SW 1271 (cell line): ENCODE measurements around the gene IMPG2.
"Not testable (repeated sequence)": the region's sequence is repeated elsewhere in the genome, so short reads cannot be mapped to it uniquely, and the experiment has no call there.

ENCODE experiments used
- DNase-seq, 2 experiments: peaks; one replicate each; lab custom pipeline; 2025; lab: John Stamatoyannopoulos, UW

Gene IMPG2

DNA sequence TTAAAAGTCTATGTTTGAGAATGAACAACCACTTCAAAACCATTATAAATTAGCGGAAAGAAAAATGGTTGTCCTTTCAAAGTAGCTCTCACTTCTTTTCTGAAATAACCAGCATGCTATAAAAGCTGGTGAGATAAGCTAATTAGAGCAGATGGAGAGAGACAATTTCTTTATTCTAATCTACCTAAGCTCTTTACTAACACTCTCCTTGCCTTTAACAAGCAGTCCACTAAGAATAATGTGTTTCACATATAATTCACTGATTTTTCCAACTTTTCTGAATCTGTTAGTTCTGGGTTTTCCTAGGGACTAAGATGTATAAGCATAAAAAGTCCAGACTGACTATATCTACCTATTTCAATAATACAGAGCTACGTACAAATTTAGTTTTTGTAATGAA is at the start of gene IMPG2:
Gene IMPG2, minus strand, starts transcription at position 101 of the 400 bp plus-strand sequence. CDS start 203 bp downstream, outside the sequence.
- no peak for DNase-seq

DNA sequence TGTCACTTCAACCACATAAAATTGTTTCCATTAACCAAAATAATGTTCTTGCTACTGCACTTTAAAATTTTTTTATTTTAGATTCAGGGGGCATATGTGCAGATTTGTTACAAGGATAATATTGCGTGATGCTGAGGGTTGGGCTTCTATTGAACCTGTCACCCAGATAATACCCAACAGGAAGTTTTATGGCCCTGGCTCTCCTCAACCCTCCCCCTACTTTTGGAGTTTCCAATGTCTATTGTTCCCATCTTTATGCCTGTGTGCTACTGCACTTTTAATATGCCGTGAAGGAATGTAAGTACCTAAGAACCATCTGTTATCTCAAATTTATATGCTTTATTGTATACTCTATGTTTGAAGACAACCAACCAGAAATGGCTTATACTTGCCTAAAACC is 42.0 kb upstream of the IMPG2 start:
- no peak for DNase-seq

DNA sequence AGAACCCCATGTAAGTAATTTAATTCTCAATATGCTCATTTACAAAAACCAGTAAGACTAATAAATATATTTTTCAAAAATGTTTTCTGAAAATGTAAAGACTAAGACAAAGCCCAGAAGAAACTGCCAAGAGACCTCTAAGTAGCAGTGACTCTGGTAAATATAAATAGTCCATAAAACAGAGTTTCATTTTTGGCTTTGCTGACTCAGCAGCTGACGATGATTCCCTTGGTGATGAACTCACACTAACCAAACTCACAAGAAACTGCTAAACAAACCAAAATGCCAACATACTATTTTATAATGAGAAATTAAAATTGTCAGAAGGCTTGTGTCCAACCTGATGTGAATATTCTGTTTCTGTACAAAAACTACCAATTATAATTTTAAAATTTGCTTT is 31.5 kb upstream of the IMPG2 start:
- no peak for DNase-seq

DNA sequence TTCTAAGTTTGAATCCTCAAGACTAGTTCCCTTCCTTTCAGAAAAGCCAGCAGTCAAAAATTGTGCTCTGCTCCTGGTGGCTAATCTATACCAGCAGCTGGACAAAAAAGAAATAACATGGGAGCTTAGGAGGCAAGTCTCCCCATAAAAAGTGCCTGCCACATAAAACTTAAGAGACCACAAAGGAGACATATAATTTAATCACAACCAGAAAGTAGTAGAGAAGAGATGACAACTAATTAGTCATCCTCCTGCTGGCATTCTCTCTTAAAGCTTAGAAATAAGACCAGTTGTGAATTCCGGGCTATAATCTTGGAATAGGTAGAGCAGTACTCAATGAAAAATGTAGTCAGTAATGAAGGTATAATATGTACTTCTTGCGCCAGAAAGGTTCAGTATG is 20.2 kb upstream of the IMPG2 start:
- no peak for DNase-seq

DNA sequence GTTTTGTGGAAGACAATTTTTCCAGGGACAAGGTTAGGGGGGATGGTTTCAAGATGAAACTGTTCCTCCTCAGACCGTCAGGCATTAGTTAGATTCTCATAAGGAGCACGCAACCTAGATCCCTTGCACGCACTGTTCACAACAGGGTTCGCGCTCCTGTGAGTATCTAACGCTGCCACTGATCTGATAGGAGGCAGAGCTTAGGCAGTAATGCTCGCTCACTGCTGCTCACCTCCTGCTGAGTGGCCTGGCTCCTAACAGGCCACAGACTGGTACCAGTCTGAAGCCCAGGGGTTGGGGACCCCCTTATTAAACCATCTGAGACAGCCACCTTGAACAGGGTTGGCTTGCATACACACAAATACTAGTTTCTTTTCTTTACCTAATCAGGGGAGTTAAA is 13.5 kb upstream of the IMPG2 start:
- DNase-seq = no peak

DNA sequence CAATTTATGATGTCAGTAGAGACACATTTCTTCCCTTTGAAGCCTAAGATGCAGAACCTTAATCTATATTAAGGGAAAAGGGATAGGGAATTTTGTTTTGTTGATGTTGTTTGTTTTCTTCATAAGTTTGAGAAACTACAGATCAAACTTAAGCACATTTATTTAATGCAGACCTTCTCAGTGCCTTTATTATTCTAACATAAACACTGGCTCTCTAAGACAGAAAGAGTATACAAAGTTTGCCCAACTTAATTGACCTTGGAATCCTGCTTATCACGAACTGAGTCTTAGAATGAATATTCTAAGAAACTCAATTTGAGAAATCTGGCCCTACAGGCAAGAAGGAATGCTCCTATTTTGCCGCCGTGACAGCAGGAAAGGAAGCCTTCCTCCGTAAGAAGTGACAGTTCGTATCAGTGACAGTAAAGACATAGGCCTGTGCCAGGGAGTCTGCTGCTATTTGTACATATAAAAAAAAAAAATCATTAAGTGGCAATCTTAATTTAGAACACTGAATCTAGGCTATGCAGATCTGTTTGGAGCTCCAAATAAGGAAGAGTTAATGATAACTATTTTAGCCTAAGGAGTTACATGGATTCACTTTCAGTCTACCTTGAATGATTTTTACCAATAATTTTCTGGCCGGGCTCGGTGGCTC is 8.8 kb upstream of the IMPG2 start:
- DNase-seq = no peak

DNA sequence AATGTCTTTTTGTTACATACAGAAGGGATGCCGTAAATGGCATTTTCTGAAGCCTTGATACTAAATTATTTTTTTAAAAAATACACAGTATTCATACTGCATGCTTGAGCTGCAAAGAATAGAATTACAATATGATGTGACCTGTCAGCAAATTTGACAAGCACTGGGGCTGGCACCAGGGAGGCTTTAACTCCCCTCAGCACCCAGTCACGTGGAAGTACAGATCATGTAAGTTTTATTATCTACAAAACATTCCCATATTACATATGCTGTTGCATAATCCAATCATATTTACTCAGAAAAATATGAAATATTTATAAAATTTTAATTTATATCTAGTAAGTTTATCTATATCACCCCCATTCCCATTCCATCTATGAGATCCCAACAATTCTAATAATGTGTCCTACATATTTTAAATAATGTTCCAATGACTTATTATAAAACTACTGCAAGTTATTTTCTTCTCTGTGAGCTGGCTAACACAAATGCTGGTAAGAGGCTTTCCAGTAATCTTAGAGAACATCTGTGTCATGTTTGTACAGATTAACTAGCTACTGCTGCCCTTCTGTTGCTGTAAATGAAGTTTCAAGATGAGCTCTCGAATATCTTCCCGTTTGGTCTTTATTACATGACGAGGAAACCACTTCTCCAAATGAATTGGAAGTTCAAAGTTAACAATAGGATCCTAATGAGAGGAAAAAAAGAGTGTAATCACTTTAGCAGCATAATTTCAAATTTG is 5.2 kb upstream of the IMPG2 start:
- no peak for DNase-seq

DNA sequence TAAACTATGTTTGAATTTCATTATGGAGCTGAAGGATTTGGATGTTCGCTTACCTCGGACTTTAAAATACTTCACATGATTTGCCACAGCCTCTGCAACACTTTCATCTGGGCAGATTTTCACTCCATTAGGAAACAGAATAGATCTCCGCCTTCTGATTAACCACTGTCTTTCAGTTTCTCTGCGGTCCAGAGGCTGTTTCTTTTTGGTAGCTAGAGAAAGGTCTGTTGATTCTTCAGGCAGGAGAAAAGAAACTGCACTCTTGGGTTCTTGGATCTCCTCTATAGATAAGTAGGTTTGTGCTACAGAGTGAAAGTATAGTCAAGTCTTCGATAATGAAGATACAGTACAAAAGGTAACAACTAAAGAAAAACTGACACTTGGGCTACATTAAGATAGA is 844 bp downstream of the IMPG2 start:
- DNase-seq = no peak

DNA sequence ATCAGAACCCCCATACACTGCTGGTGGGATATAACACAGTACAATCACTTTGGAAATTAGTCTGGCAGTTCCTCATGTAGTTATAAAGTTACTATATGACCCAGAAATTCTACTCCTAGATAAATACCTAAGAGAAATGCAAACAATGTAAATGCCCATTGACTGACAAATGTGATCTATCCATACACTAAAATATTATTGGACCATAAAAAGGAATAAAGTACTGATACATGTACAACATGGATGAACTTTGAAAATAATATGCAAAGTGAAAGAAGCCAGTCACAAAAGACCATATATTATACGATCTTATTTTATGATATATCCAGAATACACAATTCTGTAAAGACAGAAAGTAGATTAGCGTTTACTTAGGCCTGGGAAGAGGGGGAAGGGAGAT is 7.8 kb downstream of the IMPG2 start:
- no peak for DNase-seq

DNA sequence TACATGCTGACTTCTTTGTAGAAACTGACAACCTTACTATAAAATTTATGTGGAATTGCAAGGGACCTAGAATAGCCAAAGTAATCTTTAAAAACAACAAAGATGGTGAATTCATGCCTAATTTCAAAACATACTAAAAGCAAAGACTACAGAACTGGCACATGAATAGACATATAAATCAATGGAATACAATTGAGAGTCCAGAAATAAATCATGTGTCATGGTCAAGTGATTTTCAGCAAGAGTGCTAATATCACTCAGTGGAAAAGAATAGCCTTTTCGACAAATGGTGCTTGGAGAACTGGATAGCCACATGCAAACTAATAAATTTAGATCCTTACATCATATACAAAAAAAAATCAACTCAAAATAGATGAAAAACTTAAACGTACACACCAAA is 8.7 kb downstream of the IMPG2 start:
- no peak for DNase-seq

DNA sequence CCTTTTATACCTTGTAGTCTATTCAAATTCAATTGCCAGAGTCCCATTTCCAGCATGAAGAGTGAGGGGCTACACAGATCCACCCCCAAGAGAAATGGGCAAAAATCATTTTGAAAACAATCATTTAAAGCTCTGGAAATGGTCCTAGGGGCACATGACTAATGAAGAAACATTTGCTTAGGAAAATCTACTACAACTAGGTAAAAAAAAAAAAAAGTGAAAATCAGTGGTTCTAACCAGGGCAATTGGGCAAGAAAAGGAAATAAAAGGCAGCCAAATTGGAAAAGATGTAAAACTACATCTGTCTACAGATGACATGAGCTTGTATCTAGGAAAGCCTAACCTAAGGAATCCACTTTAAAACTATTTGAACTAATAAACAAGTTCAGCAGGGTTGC is 9.4 kb downstream of the IMPG2 start:
- no peak for DNase-seq

DNA sequence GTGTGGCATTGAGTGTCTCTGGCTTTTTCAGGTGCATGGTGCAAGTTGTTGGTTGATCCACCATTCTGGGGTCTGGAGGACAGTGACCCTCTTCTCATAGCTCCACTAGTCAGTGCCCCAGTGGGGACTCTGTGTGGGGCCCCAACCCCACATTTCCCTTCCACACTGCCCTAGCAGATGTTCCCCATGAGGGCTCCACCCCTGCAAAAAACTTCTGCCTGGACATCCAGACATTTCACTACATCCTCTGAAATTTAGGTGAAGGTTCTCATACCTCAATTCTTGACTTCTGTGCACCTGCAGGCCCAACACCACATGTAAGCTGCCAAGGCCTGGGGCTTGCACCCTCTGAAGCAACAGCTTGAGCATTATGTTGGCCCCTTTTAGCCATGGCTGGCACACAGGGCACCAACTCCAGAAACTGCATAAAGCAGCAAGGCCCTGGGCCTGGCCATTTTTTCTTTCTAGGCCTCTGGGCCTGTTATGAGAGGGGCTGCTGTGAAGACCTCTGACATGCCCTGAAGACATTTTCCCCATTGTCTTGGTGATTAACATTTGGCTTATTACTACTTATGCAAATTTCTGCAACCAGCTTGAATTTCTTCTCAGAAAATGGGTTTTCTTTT is 12.1 kb downstream of the IMPG2 start:
- DNase-seq = not testable (repeated sequence)

DNA sequence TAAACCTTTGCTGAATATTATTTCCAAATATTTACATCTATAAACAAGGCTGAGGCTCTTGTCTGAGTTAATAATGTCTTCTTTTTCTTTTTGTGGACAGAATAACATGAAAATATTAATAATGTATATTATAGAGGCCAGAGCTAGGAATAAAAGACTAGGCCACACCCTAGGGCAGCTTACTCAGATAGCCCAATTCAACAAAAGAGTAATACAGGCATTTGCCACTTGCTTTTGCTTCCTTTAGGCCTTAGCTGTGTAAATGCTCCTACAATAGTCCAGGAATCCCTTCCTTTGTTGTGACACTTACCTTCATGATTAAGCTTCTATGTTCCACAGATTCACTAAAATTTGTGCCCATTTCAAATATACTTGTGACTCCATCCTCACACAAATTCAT is 16.5 kb downstream of the IMPG2 start:
- DNase-seq = no peak

DNA sequence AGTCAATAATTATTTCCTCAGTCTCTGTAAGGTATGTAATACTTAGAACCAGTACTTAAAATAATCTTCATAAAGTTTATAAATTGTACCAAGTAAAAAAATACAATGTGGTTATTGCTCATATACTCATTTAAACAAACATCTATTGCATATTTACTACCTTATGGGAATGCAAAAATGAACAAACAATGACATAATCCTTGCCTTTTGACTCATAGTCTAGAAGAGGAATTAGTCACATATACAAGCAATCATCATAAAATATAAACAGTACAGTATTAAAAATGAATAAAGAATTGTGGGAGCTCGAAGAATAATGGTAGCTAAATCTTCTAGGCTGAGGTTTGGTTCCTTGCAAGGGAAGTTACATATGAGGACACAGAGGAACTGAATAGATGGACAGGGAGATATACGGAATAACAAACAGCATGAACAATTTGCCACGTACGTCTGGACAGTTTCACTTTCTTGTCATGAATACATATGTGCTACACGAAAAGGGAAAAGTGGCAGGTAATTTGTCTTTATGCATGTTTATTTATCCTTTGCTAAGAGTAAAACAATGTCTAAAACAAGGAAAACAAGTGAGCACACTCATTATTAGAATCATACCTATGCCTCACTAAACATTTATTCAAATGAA is 17.2 kb downstream of the IMPG2 start:
- no peak for DNase-seq

DNA sequence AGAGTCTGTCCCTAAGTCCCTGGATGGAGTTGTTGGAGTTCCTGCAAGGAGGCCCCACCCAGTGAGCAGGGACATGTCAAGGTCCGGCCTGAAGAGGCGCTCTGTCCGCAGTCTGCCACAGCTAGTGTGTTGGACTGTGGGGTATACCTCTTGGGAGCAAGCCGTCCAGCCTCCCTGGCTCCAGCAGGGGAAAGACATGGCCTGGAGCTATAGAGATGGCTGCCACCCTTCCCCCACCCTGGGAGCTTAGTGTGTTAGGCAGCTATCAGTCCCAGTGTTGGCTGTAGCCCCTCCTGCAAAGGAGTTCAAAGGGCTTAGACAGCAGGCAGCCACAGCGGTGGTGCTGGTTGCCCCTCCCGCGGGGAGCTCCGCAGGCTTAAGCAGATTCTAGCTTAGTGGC is 20.3 kb downstream of the IMPG2 start:
- no peak for DNase-seq

DNA sequence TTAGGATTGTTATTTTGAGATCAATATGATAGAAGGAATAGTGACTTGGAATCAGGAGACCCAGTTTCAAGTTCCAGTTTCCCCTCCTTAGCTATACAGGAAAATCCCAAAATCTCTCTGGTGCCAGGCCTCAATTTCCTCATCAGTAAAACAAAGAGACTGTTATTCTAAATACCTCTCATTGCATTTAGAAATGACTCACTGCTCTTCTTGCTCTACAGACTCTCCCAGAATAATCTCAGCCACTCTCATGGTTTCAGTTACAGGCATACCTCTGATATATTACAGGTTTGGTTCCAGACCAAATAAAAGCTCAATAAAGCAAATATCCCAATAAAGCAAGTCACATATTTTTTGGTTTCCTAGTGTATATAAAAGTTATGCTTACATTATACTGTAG is 28.3 kb downstream of the IMPG2 start:
- no peak for DNase-seq

DNA sequence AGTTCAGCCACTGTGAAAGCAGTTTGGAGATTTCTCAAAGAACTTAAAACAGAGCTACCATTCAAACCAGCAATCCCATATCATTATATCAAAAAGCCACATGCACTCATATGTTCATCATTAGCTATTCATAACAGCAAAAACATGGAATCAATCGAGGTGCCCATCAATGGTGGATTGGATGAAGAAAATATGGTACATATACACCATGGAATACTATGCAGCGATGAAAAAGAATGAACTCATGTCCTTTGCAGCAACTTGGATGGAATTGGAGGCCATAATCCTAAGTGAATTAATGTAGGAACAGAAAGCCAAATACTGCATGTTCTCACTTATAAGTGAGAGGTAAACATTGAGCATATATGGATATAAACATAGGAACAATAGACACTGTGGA is 32.1 kb downstream of the IMPG2 start:
- DNase-seq = no peak

DNA sequence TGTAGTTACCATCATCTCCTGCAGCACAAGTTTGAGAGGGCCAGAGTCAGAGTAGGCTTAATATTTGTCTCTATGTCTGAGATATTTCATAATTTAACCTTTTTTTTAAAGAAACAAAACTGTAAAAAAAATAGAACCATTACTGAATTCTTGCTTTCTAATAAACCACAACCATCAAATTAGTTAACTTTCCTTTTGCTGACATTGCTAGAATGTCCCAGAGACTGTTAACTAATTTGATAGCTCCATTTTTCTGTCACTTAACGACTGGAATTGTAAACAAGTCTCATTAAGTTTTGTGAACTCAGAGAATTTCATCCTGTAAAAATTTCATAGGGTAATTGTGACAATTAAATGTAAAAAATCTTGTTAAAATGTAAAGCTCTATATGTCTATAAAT is 35.6 kb downstream of the IMPG2 start:
- no peak for DNase-seq

DNA sequence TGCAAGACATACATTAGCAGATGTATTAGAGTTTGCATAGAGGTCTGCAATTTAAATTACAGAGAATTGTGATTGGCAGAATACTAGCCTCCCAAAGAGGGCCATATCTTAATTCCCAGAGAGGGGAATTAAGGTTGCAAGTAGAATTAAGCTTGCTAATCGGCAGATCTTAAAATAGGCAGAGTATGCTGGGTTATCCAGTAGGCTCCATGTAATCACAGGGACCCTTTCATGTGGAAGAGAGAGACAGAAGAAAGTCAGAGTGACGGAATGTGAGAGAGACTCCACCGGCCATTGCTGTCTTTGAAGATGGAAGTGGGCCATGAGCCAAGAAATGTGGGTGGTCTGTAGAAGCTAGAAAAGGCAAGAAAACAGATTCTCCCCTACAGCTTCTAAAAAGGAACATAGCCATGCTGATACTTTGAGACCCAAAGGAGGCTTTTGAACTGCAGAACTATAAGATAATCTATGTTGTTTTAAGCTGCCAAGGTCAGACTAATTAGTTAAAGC is 38.8 kb downstream of the IMPG2 start:
- no peak for DNase-seq

DNA sequence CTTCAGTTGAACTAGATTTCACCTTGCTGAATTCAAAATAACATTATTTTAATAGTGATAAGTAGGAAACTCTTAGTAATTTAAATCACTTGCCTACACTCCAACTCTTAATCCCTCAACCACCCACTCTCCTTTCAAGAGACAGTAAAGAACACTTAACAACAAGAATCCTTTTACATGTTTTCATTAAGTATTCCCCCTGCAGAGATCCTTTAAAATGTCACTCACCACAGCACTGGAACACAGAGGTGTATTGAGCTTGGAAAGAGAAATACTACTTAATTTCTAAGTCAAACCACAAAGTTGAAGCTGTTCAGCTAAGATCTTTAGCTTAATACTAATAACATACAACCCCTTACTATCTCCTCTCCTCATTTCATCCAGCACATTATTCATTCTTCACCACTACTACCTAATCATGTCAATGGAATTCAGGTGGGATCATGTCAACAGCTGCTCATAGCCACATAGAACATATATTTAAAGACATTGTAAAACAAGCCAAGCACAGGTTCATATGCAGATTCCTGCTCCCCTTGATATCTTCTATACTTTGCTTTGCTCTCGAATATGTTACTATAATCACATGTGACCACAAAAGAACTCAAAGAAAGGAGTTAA is 40.5 kb downstream of the IMPG2 start:
- no peak for DNase-seq

DNA sequence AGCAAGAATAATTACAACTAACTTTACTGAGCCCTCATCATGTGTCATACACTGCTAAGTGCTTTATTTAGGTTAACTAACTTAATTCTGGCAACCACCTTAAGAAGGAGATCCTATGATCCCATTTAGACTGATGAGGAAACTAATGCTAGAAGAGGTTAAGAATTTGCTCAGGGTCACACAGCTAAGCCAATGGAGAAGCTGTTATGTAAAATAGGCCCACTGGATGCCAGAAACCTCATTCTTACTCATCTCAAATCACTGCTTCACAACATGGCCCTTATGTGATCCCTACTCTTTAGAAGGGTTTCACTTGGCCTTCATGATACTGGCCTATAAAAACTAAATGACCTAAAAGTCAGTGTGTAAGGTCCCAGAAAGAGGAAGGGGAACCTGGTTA is 41.2 kb downstream of the IMPG2 start:
- no peak for DNase-seq

DNA sequence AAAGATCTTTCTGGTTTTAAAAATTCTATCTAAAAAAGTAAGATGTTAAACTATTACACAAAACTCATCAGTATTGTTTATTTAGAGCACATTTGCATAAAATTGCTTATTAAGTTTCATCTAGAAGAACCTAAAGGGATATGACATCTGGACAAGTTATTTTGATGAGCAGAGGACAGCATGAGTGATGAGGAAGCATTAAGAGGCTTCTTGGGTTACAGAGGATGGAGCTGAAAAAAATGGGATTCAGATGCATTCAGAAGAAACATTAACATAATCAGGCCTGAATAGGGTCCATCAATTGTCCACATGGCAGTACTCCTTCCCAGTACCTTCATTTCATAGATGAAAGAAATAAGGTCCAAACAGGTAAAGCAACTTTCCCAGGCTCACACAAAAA is 41.6 kb downstream of the IMPG2 start:
- DNase-seq = no peak
